Ovary (tissue), 9 donors: ENCODE measurements around the gene CHRNA10. TPM values are rescaled to one million over a fixed set of nuclear protein-coding genes. Genes with fewer than 3 reads are reported as not detected.

Experiments
- DNase-seq, 5 donors: peaks; one replicate each; pipeline ENCODE4 v3.0.0-alpha.2; 2019 to 2020
- H3K27ac ChIP-seq, 2 donors: fragments of 200-600 bp; one replicate each; pipeline versions ENCODE4 v1.5.1 to v1.8.0; 2019 to 2022
- H3K27me3 ChIP-seq: fragments of 200-600 bp; one replicate; pipeline ENCODE4 v1.8.0; 2022
- H3K36me3 ChIP-seq: fragments of 200-600 bp; sonication (generic); one replicate; pipeline ENCODE4 v1.5.1; 2019
- H3K4me1 ChIP-seq: one replicate; pipeline ENCODE4 v1.8.1; 2013; ENCODE audit warnings: mild to moderate bottlenecking, moderate library complexity; ENCODE audit not compliant: insufficient read depth
- H3K4me3 ChIP-seq: fragments of 200-600 bp; sonication (generic); one replicate; pipeline ENCODE4 v1.5.1; 2017
- H3K9me3 ChIP-seq, 2 donors: fragments of 200-600 bp in 1 of 2; sonication (generic) in 1 of 2; one replicate each; pipeline versions ENCODE4 v1.5.1 to v1.8.1; 2013 to 2019; ENCODE audit warnings: mild to moderate bottlenecking in 1 of 2, moderate library complexity in 1 of 2
- CTCF ChIP-seq, 3 donors: fragments of 450-650 bp in 2 of 3; fragments of 200-600 bp in 1 of 3; IDR thresholded peaks; one replicate each; pipeline versions ENCODE4 v1.5.1 to v1.8.0; 2016 to 2022; ENCODE audit warnings: antibody characterized with exemption in 3 of 3, mild to moderate bottlenecking in 1 of 3
- EP300 ChIP-seq: sonication (generic); formaldehyde crosslinking; IDR thresholded peaks from one replicate; pipeline ENCODE4 v1.6.1; 2017; ENCODE audit warnings: antibody characterized with exemption
- POLR2A ChIP-seq: fragments of 450-650 bp; IDR thresholded peaks from one replicate; pipeline ENCODE4 v1.6.1; 2017; ENCODE audit warnings: antibody characterized with exemption, mild to moderate bottlenecking, moderate library complexity
- WGBS, 3 donors: extraction: QIAGEN DNeasy Blood & Tissue Kit in 1 of 3; methylation state at CpG; one replicate each; pipeline versions ENCODE4 v1.1.5 to v1.1.7; 2013 to 2017; 5-methylcytosine and 5-hydroxymethylcytosine counted together
- intact Hi-C, 4 donors: fragments of 100-400 bp; cut with DNase I; formaldehyde crosslinking; loops; one replicate each; pipeline versions ENCODE4 v1.11.0 to v1.15.1; 2022 to 2023
- polyA plus RNA-seq, 2 donors: library from polyadenylated mRNA; stranded (reverse); fragments of 200-250 nt in 1 of 2; fragments of 350-450 nt in 1 of 2; fragmentation: Illumina TruSeq in 1 of 2; extraction: RNeasy Lipid Tissue Mini Kit (QIAGEN cat#74804) in 1 of 2; gene quantifications; one replicate each; pipeline ENCODE4 v1.2.3, GENCODE V29; 2013 to 2014
- total RNA-seq, 7 donors: library from RNA; depleted of rRNA in 2 of 7; stranded (reverse); fragments of >200 nt in 2 of 7; fragmentation: NEBNext Ultra II Directional in 3 of 7; extraction: Animal tissue kit (Norgen Biotek cat#: 25700) in 3 of 7; gene quantifications; one replicate each; pipeline versions ENCODE4 v1.1.0 to v1.2.4, GENCODE V29; 2016 to 2023
- donor health status: DM: no; HTN: no; CAD: no; lungs with moderate emphysema.
- donor health status: DM: no; HTN: no; CAD: no.
- donor health status: Bipolar disorder and iron deficiency.
- donor health status: DM: yes; HTN: yes; CAD: no.
- donor health status: DM: no; HTN: no; CAD: no.
- donor health status: DM: yes; HTN: yes; CAD: no.

Gene CHRNA10
- total and polyA plus RNA-seq, 9 donors = 0.34 to 3.9 (median 0.79) TPM

GRCh38 chr11:3632070-3632660 is 39.0 kb downstream of the CHRNA10 start:
- H3K36me3 ChIP-seq = no peaks in the 10 kb centered on the region
- no peak for TF ChIP-seq CTCF (IDR thresholded peaks at IDR 0.05)
- no peak for TF ChIP-seq EP300
- no peak for TF ChIP-seq POLR2A
- intact Hi-C loops = no loop called here
- no peaks in the 10 kb centered on the region for H3K27me3 ChIP-seq
- H3K9me3 ChIP-seq = no peaks in the 10 kb centered on the region
- no peak overlapping the region for H3K27ac ChIP-seq
- DNase-seq = no peak
- H3K4me3 ChIP-seq = no peak overlapping the region
- no peaks in the 10 kb centered on the region for H3K4me1 ChIP-seq
- WGBS, 3 donors = 87 to 91% (median 90%) methylated on average over 5 of the region's 5 CpGs

GRCh38 chr11:3631331-3631730 is 39.9 kb downstream of the CHRNA10 start:
- Histone ChIP-seq H3K4me3 (no peak overlapping the region), H3K9me3 (no peaks in the 10 kb centered on the region), H3K36me3 (no peaks in the 10 kb centered on the region), H3K27ac (no peak overlapping the region), H3K27me3 (no peaks in the 10 kb centered on the region), H3K4me1 (no peaks in the 10 kb centered on the region)
- TF ChIP-seq POLR2A (no peak), EP300 (no peak), CTCF (IDR thresholded peaks at IDR 0.05) (no peak)
- DNase-seq = no peak
- 82 to 88% (median 85%) methylated on average over 4 of the region's 4 CpGs for WGBS, 3 donors
- intact Hi-C loops = no loop called here

- Histone ChIP-seq H3K36me3 (no peaks in the 10 kb centered on the region), H3K4me1 (no peaks in the 10 kb centered on the region), H3K9me3 (no peaks in the 10 kb centered on the region), H3K27me3 (no peaks in the 10 kb centered on the region), H3K4me3 (no peak overlapping the region), H3K27ac (no peak overlapping the region)
- no peak for DNase-seq
- TF ChIP-seq CTCF (IDR thresholded peaks at IDR 0.05) (no peak), EP300 (no peak), POLR2A (no peak)
- WGBS, 3 donors = 85 to 96% (median 91%) methylated on average over 1 of the region's 1 CpG
- intact Hi-C loops = no loop called here
Measured at GRCh38 chr11:3627291-3627690, 43.9 kb downstream of the CHRNA10 start.

DNA sequence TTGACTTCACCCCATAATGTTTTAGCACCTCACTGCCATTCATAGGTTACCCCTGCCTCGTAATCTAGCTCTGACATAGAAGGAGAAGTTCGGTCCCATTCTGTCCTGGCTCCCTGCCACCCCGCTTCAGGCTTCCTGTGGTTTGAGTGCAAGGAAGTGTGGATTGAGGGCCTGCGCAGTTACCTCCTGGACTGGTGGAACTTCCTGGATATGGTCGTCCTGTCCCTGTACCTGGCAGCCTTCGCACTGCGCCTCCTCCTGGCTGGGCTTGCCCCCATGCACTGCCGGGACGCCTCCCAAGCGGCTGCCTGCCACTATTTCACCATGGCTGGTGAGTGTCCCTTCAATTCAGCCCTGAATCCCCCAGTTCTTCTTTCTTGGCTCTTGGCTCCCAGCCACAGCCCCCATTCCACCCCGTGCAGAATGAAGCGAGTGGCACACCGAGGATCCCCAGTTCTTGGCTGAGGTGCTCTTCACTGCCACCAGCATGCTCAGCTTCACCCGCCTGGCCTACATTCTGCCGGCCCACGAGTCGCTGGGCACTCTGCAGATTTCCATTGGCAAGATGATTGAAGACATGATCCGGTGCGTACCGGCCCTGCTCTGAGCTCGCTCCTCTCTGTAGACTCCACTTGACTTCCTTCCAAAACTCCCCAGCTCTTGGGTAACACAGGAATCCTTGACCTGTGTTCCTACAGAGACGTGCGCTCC is 44.8 kb downstream of the CHRNA10 start:
- Histone ChIP-seq H3K27ac (no peak overlapping the region), H3K4me1 (no peaks in the 10 kb centered on the region), H3K27me3 (no peaks in the 10 kb centered on the region), H3K4me3 (no peak overlapping the region), H3K36me3 (no peaks in the 10 kb centered on the region), H3K9me3 (no peaks in the 10 kb centered on the region)
- no peak for TF ChIP-seq EP300
- TF ChIP-seq POLR2A = no peak
- TF ChIP-seq CTCF (IDR thresholded peaks at IDR 0.05) = no peak
- 86 to 92% (median 89%) methylated on average over 23 of the region's 23 CpGs for WGBS, 3 donors
- intact Hi-C loops = no loop called here
- no peak for DNase-seq
